ENCODE measurements around the gene PHF5A.

- TF ChIP-seq CTCF (IDR thresholded peaks at IDR 0.05; ENCODE audit: low read depth, low read length, poor library complexity, severe bottlenecking) (no peak), EZH2phosphoT487 (IDR thresholded peaks at IDR 0.05; ENCODE audit: borderline replicate concordance, low read length) (no peak)
Observed at GRCh38 chr22:41431656-41432055, 36.8 kb downstream of the PHF5A start.

Measured in DOHH2 (cell line).